Endothelial cell of umbilical vein (primary cell): Measurements from ENCODE around the gene LAMC3. TPM values are rescaled to one million over a fixed set of nuclear protein-coding genes. Genes with fewer than 3 reads are reported as not detected.

Experiments used
- BruUV-seq: library from RNA; stranded (reverse); fragments of 400-500 nt; replicated peaks from 2 replicates; lab custom pipeline; 2021; lab: Mats Ljungman, UMichigan
- CTCF ChIA-PET: fragments of 300-600, 350-600 bp; sonication (Branson Sonifier 250); formaldehyde crosslinking; loops from one replicate; lab custom pipeline; 2021; ENCODE audit warnings: antibody characterized with exemption, inconsistent platforms; lab: Charles Lee
- POLR2A ChIA-PET: fragments of 300-600, 350-600 bp; sonication (Branson Sonifier 250); formaldehyde crosslinking; loops from one replicate; lab custom pipeline; 2021; ENCODE audit warnings: antibody characterized with exemption, inconsistent platforms; lab: Charles Lee
- DNase-seq: peaks from one replicate; pipeline ENCODE4 v3.0.0-alpha.2; 2011; ENCODE audit warnings: low read depth, low spot score
- FAIRE-seq: peaks from 2 replicates; lab custom pipeline; 2011; peaks lifted over from hg19 to GRCh38; lab: Jason Lieb, UNC
- H2AFZ ChIP-seq: 2 replicates; pipeline ENCODE4 v1.6.0; 2012; ENCODE audit warnings: low read depth, low read length, control low read depth, inconsistent platforms
- H3K27ac ChIP-seq: 2 replicates; pipeline ENCODE4 v1.5.1; 2011; ENCODE audit warnings: low read depth, mild to moderate bottlenecking, control low read depth, low read length, moderate library complexity; ENCODE audit not compliant: insufficient read depth
- H3K27me3 ChIP-seq, 2 experiments: 2 replicates each; pipeline versions ENCODE4 v1.6.0 to v1.6.1; 2011; ENCODE audit warnings: low read length in 2 of 2, mixed read lengths in 1 of 2; ENCODE audit not compliant: control insufficient read depth in 2 of 2, insufficient read depth in 2 of 2
- H3K36me3 ChIP-seq, 2 experiments: 2 replicates in 1 of 2; 3 replicates in 1 of 2; pipeline ENCODE4 v1.5.1; 2011; ENCODE audit warnings: low read length in 2 of 2, mild to moderate bottlenecking in 1 of 2, moderate library complexity in 1 of 2; ENCODE audit not compliant: control insufficient read depth in 2 of 2, insufficient read depth in 2 of 2; ENCODE audit errors: extremely low read depth in 1 of 2
- H3K4me1 ChIP-seq: 3 replicates; pipeline ENCODE4 v1.5.1; 2011; ENCODE audit warnings: mild to moderate bottlenecking, low read length; ENCODE audit not compliant: control insufficient read depth, insufficient read depth; ENCODE audit errors: extremely low read depth
- H3K4me2 ChIP-seq: 2 replicates; pipeline ENCODE4 v1.6.1; 2011; ENCODE audit warnings: low read length, control low read depth, mixed read lengths; ENCODE audit not compliant: insufficient read depth
- H3K4me3 ChIP-seq, 3 experiments: fragments of 200-600 bp in 1 of 3; sonication (generic), shearing (Covaris generic) in 1 of 3; replicated peaks in 1 of 3; 2 replicates each; pipeline ENCODE4 v1.5.1; 2011 to 2016; ENCODE audit warnings: control low read depth in 3 of 3, low read length in 3 of 3, mild to moderate bottlenecking in 2 of 3, inconsistent platforms in 1 of 3, low read depth in 1 of 3, moderate library complexity in 1 of 3; ENCODE audit not compliant: insufficient read depth in 1 of 3
- H3K79me2 ChIP-seq: 2 replicates; pipeline ENCODE4 v1.6.0; 2012; ENCODE audit warnings: low read length, inconsistent platforms; ENCODE audit not compliant: control insufficient read depth, insufficient read depth
- H3K9ac ChIP-seq: replicated peaks from 2 replicates; pipeline ENCODE3; 2011; ENCODE audit warnings: low read length, control low read depth; ENCODE audit not compliant: insufficient read depth; ENCODE audit errors: extremely low read depth
- H3K9me1 ChIP-seq: replicated peaks from 3 replicates; pipeline ENCODE4 v1.6.0; 2011; ENCODE audit warnings: mild to moderate bottlenecking, low read length; ENCODE audit not compliant: control insufficient read depth, insufficient read depth; ENCODE audit errors: extremely low read depth
- H3K9me3 ChIP-seq: replicated peaks from 2 replicates; pipeline ENCODE4 v1.5.1; 2012; ENCODE audit warnings: low read length, inconsistent platforms; ENCODE audit not compliant: control insufficient read depth, insufficient read depth
- H4K20me1 ChIP-seq: replicated peaks from 2 replicates; pipeline ENCODE3; 2011; ENCODE audit warnings: mild to moderate bottlenecking, low read length; ENCODE audit not compliant: control insufficient read depth, insufficient read depth; ENCODE audit errors: extremely low read depth
- EZH2 ChIP-seq: IDR thresholded peaks from 2 replicates; pipeline ENCODE4 v1.6.1; 2012; ENCODE audit warnings: borderline replicate concordance, low read depth, mild to moderate bottlenecking, moderate library complexity, low read length, inconsistent platforms; ENCODE audit not compliant: severe bottlenecking
- FOS ChIP-seq: IDR thresholded peaks from 2 replicates; pipeline ENCODE4 v1.6.1; 2011; ENCODE audit warnings: mild to moderate bottlenecking, low read length, moderate library complexity, borderline replicate concordance; ENCODE audit not compliant: insufficient read depth
- GATA2 ChIP-seq: IDR thresholded peaks from 2 replicates; pipeline ENCODE4 v1.7.0; 2011; ENCODE audit warnings: low read depth, mild to moderate bottlenecking, moderate library complexity, mixed read lengths, low read length; ENCODE audit not compliant: insufficient read length, insufficient read depth
- JUN ChIP-seq: IDR thresholded peaks from 2 replicates; pipeline ENCODE4 v1.6.1; 2011; ENCODE audit warnings: borderline replicate concordance, low read depth; ENCODE audit not compliant: insufficient read length, insufficient read depth
- MYC ChIP-seq: IDR thresholded peaks from one replicate; pipeline ENCODE4 v1.6.1; 2011; ENCODE audit warnings: mild to moderate bottlenecking, low read depth, low read length
- POLR2A ChIP-seq: IDR thresholded peaks from 2 replicates; pipeline ENCODE4 v1.6.1; 2012; ENCODE audit warnings: low read depth, mild to moderate bottlenecking, control low read depth, low read length
- POLR2AphosphoS5 ChIP-seq: IDR thresholded peaks from 2 replicates; pipeline ENCODE4 v1.6.1; 2012; ENCODE audit warnings: low read depth, mild to moderate bottlenecking, control low read depth, low read length, moderate library complexity; ENCODE audit not compliant: insufficient read depth
- dilution Hi-C: fragments of 300-500 bp; cut with MboI; formaldehyde crosslinking; loops from one replicate; pipeline ENCODE4 v1.15.0; 2019; ENCODE audit warnings: low sequenced_read_pairs; ENCODE audit not compliant: extremely low pct_ligation_motif_present
- intact Hi-C: fragments of 100-400 bp; cut with micrococcal nuclease; formaldehyde crosslinking; loops from one replicate; pipeline ENCODE4 v1.10.0; 2022
- polyA plus RNA-seq, 4 experiments: library from polyadenylated mRNA; depleted of rRNA in 3 of 4; stranded (reverse) in 3 of 4; unstranded in 1 of 4; fragments of >200 nt; gene quantifications; 2 replicates each; pipeline versions ENCODE4 v1.2.1 to v1.2.3, GENCODE V29; 2011 to 2012; ENCODE audit warnings: missing spikeins in 1 of 4
- small RNA-seq: library from RNA; depleted of rRNA; stranded (forward); fragments of <200 nt; gene quantifications from one replicate; pipeline ENCODE3, GENCODE V24; 2012; ENCODE audit warnings: low replicate concordance, low read depth; ENCODE audit not compliant: insufficient read depth, insufficient read length
- total RNA-seq: library from RNA; stranded (reverse); gene quantifications from 2 replicates; pipeline ENCODE4 v1.2.3, GENCODE V29; 2021
- TF ChIP-seq, protein P1 (sequence below): IDR thresholded peaks from 2 replicates; pipeline ENCODE4 v1.6.1; 2011; ENCODE audit not compliant: insufficient read depth, insufficient read length

LAMC3 gene
- total and polyA plus RNA-seq, 2 donors (not counting 3 experiments of a cell fraction or from before 2014, with no cell fraction given) = 0.18 to 0.38 TPM

DNA sequence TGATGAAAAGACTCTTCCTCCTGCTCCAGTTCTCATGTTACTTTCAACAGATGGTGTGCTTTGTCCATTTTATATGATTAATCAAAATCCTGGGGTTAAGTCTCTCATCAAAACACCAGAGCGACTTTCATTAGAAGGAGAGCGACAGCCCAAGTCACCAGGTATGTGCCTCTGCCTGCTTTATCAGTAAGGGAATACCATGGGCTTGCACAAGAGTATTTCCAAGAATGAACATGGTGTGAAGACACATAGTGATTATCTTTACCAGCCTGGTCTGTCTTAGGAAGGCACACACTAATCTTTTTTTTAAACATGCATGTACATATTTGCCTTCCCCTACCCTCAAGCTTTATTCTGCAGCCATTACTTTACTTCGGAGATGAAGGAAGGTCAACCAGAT is 131.6 kb downstream of the LAMC3 start:
- ChIA-PET CTCF (interaction anchor here (2.9 kb wide), 1 partner anchor 196 kb away, joined by 8 read pairs; no protein-coding TSS in a partner anchor), POLR2A (no interaction called here)
- no peaks in the 10 kb centered on the region for H4K20me1 ChIP-seq
- dilution Hi-C loops = no loop called here
- H3K27ac ChIP-seq = no peak overlapping the region
- peaks cover 42 to 53% of the 10 kb centered on the region in 2 experiments for H3K36me3 ChIP-seq
- no peak overlapping the region for H2AFZ ChIP-seq
- no peaks in the 10 kb centered on the region for H3K9me1 ChIP-seq
- H3K4me3 ChIP-seq = no peak overlapping the region
- intact Hi-C loops = no loop called here
- no peaks in the 10 kb centered on the region for H3K79me2 ChIP-seq
- no peaks in the 10 kb centered on the region for H3K27me3 ChIP-seq
- no TSS peak for BruUV-seq
- H3K4me2 ChIP-seq = no peak overlapping the region
- no peaks in the 10 kb centered on the region for H3K4me1 ChIP-seq
- no peak overlapping the region for H3K9ac ChIP-seq
- no peak for FAIRE-seq
- DNase-seq = no peak
- TF ChIP-seq, protein P1, sequence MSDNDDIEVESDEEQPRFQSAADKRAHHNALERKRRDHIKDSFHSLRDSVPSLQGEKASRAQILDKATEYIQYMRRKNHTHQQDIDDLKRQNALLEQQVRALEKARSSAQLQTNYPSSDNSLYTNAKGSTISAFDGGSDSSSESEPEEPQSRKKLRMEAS = no peak
- no peak for TF ChIP-seq JUN
- no peaks in the 10 kb centered on the region for H3K9me3 ChIP-seq

DNA sequence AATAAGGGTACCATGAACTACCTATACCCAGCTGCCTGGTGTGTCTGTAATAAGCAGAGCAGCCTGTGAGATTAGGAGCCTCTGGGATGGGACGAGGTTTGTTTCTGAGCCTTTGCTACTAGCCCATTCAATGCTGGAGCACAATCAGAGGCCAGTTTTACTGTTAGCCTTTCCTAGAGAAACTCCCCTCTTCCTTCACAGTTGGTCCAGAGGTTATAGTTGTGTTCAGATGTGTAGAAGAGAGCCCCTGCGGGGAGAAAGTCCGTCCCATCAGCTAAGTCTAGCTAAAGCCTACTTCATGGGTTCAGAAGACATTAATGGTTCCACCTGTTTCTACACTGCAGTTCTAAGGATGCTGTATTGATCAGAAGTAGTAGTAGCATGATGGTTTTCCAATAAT is 133.2 kb downstream of the LAMC3 start:
- Histone ChIP-seq H3K27ac (no peak overlapping the region), H3K79me2 (no peaks in the 10 kb centered on the region), H4K20me1 (no peaks in the 10 kb centered on the region), H3K4me1 (no peaks in the 10 kb centered on the region), H3K9ac (no peak overlapping the region), H2AFZ (no peak overlapping the region), H3K36me3 (peaks cover 41 to 48% of the 10 kb centered on the region in 2 experiments), H3K4me2 (no peak overlapping the region), H3K9me3 (no peaks in the 10 kb centered on the region), H3K9me1 (no peaks in the 10 kb centered on the region), H3K27me3 (no peaks in the 10 kb centered on the region), H3K4me3 (no peak overlapping the region)
- ChIA-PET CTCF (interaction anchor here (1.2 to 1.6 kb wide), 2 partner anchors 10 to 194 kb away, joined by 3 to 5 read pairs; no protein-coding TSS in a partner anchor), POLR2A (no interaction called here)
- TF ChIP-seq, protein P1 = no peak
- TF ChIP-seq POLR2A = no peak
- TF ChIP-seq FOS = no peak
- no peak for TF ChIP-seq JUN
- no peak for TF ChIP-seq EZH2
- TF ChIP-seq GATA2 = no peak
- TF ChIP-seq MYC = no peak
- no peak for TF ChIP-seq POLR2AphosphoS5
- DNase-seq = no peak
- intact Hi-C loops (no loop called here), dilution Hi-C loops (no loop called here)
- no peak for FAIRE-seq
- no TSS peak for BruUV-seq

Small RNAs within 50 kb of the gene (small RNA-seq; reads per million reads assigned to genes)
- gene RF00322 = not detected
- gene RNU6-881P = not detected

Other genes starting within 250 kb of the LAMC3 start
- 79.2 and 87.1 TPM in 2 replicates for gene ABL1, start 173.9 kb upstream of the LAMC3 start, total RNA-seq
- gene ABL1, start 173.9 kb upstream of the LAMC3 start, polyA plus RNA-seq = 31.1 and 32.1 TPM in 2 replicates
- not detected in 2 replicates for gene QRFP, start 112.4 kb upstream of the LAMC3 start, total RNA-seq
- not detected in 2 replicates for gene QRFP, start 112.4 kb upstream of the LAMC3 start, polyA plus RNA-seq
- not detected in 2 replicates for gene FIBCD1, start 69.9 kb upstream of the LAMC3 start, total RNA-seq
- gene FIBCD1, start 69.9 kb upstream of the LAMC3 start, polyA plus RNA-seq = 0.14 and 0.29 TPM in 2 replicates
- gene AIF1L, start 87.4 kb downstream of the LAMC3 start, total RNA-seq = 35.3 and 39.7 TPM in 2 replicates
- 17.8 and 19.8 TPM in 2 replicates for gene AIF1L, start 87.4 kb downstream of the LAMC3 start, polyA plus RNA-seq
- 58.1 and 65.9 TPM in 2 replicates for gene NUP214, start 116.4 kb downstream of the LAMC3 start, total RNA-seq
- 28.7 and 31.1 TPM in 2 replicates for gene NUP214, start 116.4 kb downstream of the LAMC3 start, polyA plus RNA-seq